IPS-18c (cell line): ENCODE data around the gene GSG1.
"Not testable (repeated sequence)": the region's sequence is repeated elsewhere in the genome, so short reads cannot be mapped to it uniquely, and the experiment has no call there.

Source experiments
- H3K4me3 ChIP-seq: 2 replicates; pipeline ENCODE4 v1.7.0; 2013; ENCODE audit warnings: low read depth, mild to moderate bottlenecking, low read length, moderate library complexity; ENCODE audit not compliant: insufficient read depth
- H3K9me3 ChIP-seq: one replicate; pipeline ENCODE4 v1.6.1; 2013; ENCODE audit warnings: mild to moderate bottlenecking, low read length, moderate library complexity; ENCODE audit not compliant: control insufficient read depth, insufficient read depth

GSG1 gene

GRCh38 chr12:13099844-13100604 is 3.4 kb downstream of the GSG1 start:
- Histone ChIP-seq H3K9me3 (no peaks in the 10 kb centered on the region), H3K4me3 (no peak overlapping the region)

DNA sequence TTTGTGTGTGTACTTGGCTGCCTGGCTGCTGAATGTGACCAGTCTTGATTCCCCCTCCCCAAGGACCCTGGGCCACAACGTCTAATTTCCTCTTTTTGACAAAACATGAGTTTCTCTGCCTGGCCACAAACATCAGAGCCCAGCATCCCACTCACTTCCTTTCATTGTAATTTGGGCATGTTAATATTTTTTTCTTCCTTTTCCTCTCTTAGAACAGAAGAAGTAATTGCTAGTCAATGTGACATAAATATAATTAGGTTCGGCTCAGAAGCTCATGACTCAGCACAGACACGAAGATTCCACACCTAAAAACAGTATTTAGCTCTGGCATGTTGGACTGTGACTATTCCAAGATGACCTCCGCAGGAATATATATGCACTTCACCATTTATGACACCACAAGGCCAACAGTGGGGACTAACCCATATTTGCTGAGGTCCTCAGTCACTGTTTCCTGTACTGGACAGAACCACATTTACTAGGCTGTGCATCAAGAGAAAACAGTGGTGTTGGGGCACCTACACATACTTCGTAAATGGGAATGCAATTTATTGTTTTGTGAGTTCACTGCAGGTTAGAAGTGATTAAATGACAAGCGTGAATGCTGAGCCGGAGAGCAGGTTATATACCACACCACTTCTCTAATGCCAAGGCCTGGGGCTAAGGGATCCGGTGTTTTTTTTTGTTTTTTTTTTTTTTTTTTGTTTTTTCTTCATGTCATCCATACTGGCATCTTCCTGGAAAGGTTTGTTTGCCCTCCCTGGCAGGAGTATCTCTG is 4.2 kb downstream of the GSG1 start:
- Histone ChIP-seq H3K9me3 (no peaks in the 10 kb centered on the region), H3K4me3 (no peak overlapping the region)

- no peak overlapping the region for H3K4me3 ChIP-seq
Measured at GRCh38 chr12:13097491-13098011, 5.9 kb downstream of the GSG1 start.

GRCh38 chr12:13095266-13095995 is 8.0 kb downstream of the GSG1 start:
- no peak overlapping the region for H3K4me3 ChIP-seq
- H3K9me3 ChIP-seq, result no peaks in the 10 kb centered on the region

More at GRCh38 chr12:13097491-13098011, 5.9 kb downstream of the GSG1 start:
- H3K9me3 ChIP-seq, result no peaks in the 10 kb centered on the region

- Histone ChIP-seq H3K4me3 (no peak overlapping the region), H3K9me3 (no peaks in the 10 kb centered on the region)
Measured at GRCh38 chr12:13094367-13094766, 9.1 kb downstream of the GSG1 start.

DNA sequence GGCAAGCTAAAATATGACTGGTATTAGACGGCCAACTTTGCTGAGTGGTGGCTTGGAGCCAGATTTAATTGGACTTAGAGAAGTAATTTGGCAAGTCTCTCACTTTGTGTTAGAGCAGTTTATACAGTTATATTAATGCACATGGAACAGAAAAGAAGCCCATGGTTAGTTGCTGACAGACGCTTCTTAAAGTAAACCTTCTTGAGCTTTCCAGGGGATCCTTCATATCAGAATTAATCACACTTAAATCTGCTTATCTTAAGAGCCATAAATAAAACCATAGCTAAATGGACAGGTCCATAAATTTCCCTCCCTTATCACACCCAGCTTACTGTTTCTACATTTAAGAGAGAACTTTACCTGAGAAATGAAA is 9.6 kb downstream of the GSG1 start:
- Histone ChIP-seq H3K4me3 (no peak overlapping the region), H3K9me3 (no peaks in the 10 kb centered on the region)

DNA sequence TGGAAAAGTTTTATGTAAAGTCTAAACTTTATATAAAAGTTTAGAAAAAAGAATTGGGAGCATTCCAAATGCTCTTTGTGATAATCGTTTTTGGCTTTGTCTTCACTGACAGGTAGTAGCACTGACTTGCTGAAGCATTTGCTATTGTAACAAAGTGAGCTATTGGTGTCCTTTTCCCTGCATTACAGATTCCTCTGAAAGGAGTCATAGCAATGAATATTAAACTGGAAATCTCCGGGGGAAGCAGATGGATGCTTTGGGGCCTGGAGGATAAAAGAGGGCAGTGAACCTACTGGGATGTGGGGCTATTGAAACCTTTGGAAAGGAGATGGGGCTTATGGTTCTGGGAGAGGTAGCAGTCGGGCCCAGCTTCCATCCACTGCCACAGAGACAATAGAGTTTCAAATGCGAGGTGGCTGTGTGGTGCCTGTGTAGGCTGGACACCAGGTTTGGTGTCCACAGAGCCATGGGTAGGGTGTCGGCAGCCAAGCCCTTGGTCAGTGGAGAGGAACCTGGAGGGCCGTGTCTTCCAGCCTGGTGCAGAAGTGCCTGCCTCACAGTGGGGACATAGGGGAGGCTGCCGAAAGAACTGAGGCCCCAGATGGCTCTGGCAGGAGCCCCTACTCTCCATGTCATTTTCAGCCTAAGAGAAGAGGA is 10.1 kb downstream of the GSG1 start:
- H3K9me3 ChIP-seq, result no peaks in the 10 kb centered on the region
- H3K4me3 ChIP-seq, result no peak overlapping the region

DNA sequence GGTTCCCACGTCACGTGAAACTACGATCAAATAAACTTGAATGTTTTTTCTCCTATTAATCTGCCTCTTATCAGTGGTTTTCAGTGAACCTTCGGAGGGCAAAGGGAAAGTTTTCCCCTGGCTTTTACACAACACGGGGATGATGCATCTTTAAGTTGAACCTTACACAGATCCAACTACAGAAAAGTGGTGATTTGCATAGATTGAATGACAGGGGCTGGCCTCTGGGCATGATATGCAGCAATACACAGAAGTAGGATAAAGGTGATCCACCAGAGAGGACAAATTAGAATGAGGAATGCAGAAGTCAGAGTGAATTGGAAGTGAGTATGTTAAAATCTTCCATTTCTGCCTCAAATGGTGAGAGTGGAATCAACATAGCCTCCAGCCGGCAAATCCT is 11.6 kb downstream of the GSG1 start:
- H3K4me3 ChIP-seq, result no peak overlapping the region
- H3K9me3 ChIP-seq, result no peaks in the 10 kb centered on the region

DNA sequence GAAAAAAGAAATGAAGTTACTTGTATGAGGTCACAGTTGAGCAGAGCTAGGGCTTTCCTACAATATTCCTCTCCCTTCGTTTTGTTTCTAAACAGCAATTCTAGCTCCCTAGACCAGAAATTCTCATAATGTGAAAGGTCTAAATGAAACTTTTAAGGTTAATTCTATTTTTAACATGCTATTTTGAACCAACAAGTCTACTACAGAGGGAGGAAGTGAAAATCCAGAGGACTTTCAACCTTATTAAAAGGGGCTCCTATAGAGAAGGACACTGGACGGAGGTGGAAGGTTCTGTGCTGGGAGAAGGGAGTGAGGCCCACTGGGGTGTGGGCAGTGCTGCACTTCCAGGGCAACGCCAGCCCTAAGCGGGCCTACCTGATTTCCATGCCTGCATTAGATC is 13.4 kb downstream of the GSG1 start:
- H3K9me3 ChIP-seq, result no peaks in the 10 kb centered on the region
- H3K4me3 ChIP-seq, result no peak overlapping the region

- no peak overlapping the region for H3K4me3 ChIP-seq
- H3K9me3 ChIP-seq, result no peaks in the 10 kb centered on the region
Measured at GRCh38 chr12:13088496-13088895, 15.0 kb downstream of the GSG1 start.

GRCh38 chr12:13087766-13088165 is 15.7 kb downstream of the GSG1 start:
- Histone ChIP-seq H3K4me3 (no peak overlapping the region), H3K9me3 (no peaks in the 10 kb centered on the region)

DNA sequence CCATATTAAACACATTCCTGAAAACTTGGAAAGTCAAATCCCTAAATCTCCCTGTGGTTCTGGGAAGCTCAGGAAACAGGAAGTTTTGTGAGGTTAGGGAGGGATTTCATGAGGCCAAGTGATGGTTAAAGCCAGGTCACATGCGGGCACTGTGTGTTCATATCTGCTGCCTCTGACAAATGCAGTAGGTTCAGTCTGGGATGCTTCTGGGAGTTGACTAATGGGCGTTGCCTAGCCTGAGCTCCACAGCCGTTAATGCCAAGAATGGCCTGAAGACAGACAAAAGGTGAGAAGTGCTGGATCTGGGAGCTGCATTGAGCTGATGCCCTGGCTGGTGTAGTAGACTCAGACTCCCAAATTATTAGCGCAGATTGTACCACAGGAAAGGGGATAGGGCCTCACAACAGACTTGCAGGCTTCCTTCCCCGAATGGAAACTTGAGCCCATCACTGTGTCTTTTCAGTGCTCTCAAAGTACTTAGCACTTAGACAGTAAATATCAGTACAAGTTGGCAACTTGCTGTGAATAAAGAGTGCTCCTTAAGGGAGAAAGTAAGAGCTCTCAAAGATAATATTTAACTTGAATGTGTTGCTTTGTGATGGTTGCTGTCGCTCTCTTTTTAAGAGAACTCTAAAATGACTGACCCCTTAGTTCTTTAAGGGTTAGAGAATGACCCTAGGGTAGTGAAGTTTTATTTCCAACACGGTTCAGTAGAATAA is 17.3 kb downstream of the GSG1 start:
- H3K9me3 ChIP-seq, result no peaks in the 10 kb centered on the region
- no peak overlapping the region for H3K4me3 ChIP-seq

DNA sequence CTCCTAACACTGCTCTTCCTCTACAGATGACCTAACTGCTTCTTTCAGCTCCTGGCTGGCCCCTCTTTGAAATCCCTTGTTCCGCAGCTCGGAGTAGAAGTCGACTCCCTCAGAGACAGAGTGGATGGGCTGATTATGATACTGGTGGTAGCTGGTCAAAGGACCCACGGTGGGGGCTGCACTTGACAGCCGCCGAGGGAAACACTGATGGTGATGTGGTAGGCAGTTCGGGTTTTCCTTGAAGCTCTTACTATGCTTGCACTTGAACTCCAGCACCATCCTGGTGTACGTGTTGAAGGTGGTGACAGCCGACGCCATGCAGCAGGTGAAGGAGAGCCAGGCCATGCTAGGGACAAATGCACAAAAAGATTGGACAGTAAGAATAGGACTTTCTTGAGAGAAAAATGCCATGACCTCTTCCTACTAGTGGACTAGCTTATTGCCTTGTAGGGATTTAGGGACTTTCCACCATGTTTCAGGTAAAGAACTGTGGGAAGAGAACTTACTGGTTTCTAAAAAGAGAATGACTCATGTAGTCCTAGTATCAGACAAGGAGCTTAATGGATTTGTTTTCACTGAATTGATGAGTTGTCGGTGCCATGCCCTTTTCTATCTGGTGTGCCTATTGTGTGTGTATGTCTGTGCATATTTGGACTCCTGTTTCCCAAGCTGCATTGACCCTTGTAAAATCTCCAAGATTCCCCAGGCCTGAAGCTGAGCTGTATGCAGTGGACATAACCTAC is 18.4 kb downstream of the GSG1 start:
- no peak overlapping the region for H3K4me3 ChIP-seq
- no peaks in the 10 kb centered on the region for H3K9me3 ChIP-seq

- H3K9me3 ChIP-seq, H3K4me3 ChIP-seq: not testable (repeated sequence)
Measured at GRCh38 chr12:13083638-13084037, 19.8 kb downstream of the GSG1 start.

- no peaks in the 10 kb centered on the region for H3K9me3 ChIP-seq
- no peak overlapping the region for H3K4me3 ChIP-seq
Measured at GRCh38 chr12:13082861-13083260, 20.6 kb downstream of the GSG1 start.

GRCh38 chr12:13080266-13080665 is 23.2 kb downstream of the GSG1 start:
- Histone ChIP-seq H3K9me3 (no peaks in the 10 kb centered on the region), H3K4me3 (no peak overlapping the region)
